Fibroblast of lung (primary cell): Measurements from ENCODE around the gene FAU. TPM values are rescaled to one million over a fixed set of nuclear protein-coding genes. Genes with fewer than 3 reads are reported as not detected.

ENCODE experiments used
- DNase-seq, 2 donors: peaks; one replicate each; pipeline versions ENCODE4 v3.0.0 to v3.0.0-alpha.2; 2010; ENCODE audit warnings: low read depth in 2 of 2
- H2AFZ ChIP-seq: 2 replicates; pipeline ENCODE4 v1.5.1; 2012; ENCODE audit warnings: low read length, control low read depth, inconsistent platforms
- H3K27ac ChIP-seq: 2 replicates; pipeline ENCODE4 v1.5.1; 2011; ENCODE audit warnings: low read length, control low read depth; ENCODE audit not compliant: insufficient read depth
- H3K27me3 ChIP-seq: 2 replicates; pipeline ENCODE4 v1.5.1; 2011; ENCODE audit warnings: mild to moderate bottlenecking, low read length; ENCODE audit not compliant: control insufficient read depth, insufficient read depth
- H3K36me3 ChIP-seq: 2 replicates; pipeline ENCODE4 v1.5.1; 2011; ENCODE audit warnings: low read length; ENCODE audit not compliant: control insufficient read depth, insufficient read depth
- H3K4me1 ChIP-seq: 2 replicates; pipeline ENCODE4 v1.5.1; 2011; ENCODE audit warnings: low read length; ENCODE audit not compliant: control insufficient read depth, insufficient read depth; ENCODE audit errors: extremely low read depth
- H3K4me2 ChIP-seq: 2 replicates; pipeline ENCODE4 v1.5.1; 2011; ENCODE audit warnings: low read length, control low read depth; ENCODE audit not compliant: insufficient read depth; ENCODE audit errors: extremely low read depth
- H3K4me3 ChIP-seq, 4 experiments: fragments of 200-600 bp in 1 of 4; sonication (generic) in 1 of 4; replicated peaks in 1 of 4; 2 replicates each; pipeline ENCODE4 v1.5.1; 2011 to 2016; ENCODE audit warnings: low read length in 4 of 4, low read depth in 3 of 4, mild to moderate bottlenecking in 3 of 4, control low read depth in 2 of 4, inconsistent platforms in 1 of 4, mixed read lengths in 1 of 4; ENCODE audit not compliant: insufficient read depth in 1 of 4; ENCODE audit errors: control extremely low read depth in 1 of 4
- H3K79me2 ChIP-seq: 2 replicates; pipeline ENCODE4 v1.5.1; 2012; ENCODE audit warnings: mild to moderate bottlenecking, low read length, inconsistent platforms; ENCODE audit not compliant: control insufficient read depth, insufficient read depth
- H3K9ac ChIP-seq: 2 replicates; pipeline ENCODE4 v1.5.1; 2011; ENCODE audit warnings: mild to moderate bottlenecking, low read length, control low read depth; ENCODE audit not compliant: insufficient read depth
- H3K9me3 ChIP-seq: 2 replicates; pipeline ENCODE4 v1.5.1; 2012; ENCODE audit warnings: low read depth, low read length; ENCODE audit not compliant: control insufficient read depth, insufficient read depth
- H4K20me1 ChIP-seq: 2 replicates; pipeline ENCODE4 v1.5.1; 2011; ENCODE audit warnings: low read length; ENCODE audit not compliant: control insufficient read depth, insufficient read depth; ENCODE audit errors: extremely low read depth
- CTCF ChIP-seq, 2 donors: IDR thresholded peaks in 1 of 2; conservative IDR thresholded peaks in 1 of 2; 1 replicate in 1 of 2; 2 replicates in 1 of 2; pipeline ENCODE4 v1.5.1; 2011 to 2012; ENCODE audit warnings: low read length in 2 of 2, control low read depth in 1 of 2, inconsistent platforms in 1 of 2, low read depth in 1 of 2, mild to moderate bottlenecking in 1 of 2
- EZH2 ChIP-seq: IDR thresholded peaks from 2 replicates; pipeline ENCODE4 v1.5.1; 2012; ENCODE audit warnings: low read length, control low read depth, mild to moderate bottlenecking; ENCODE audit errors: missing control alignments
- polyA plus RNA-seq, 2 donors: library from polyadenylated mRNA; depleted of rRNA in 1 of 2; stranded (reverse) in 1 of 2; unstranded in 1 of 2; fragments of >200 nt; gene quantifications; 2 replicates each; pipeline ENCODE4 v1.2.1, GENCODE V29; 2011 to 2012; ENCODE audit warnings: missing spikeins in 1 of 2
- total RNA-seq: library from RNA; depleted of rRNA; stranded (reverse); fragments of >200 nt; gene quantifications from 2 replicates; pipeline ENCODE4 v1.2.1, GENCODE V29; 2014

Gene FAU
- total and polyA plus RNA-seq, 2 donors (not counting 1 experiment from before 2014, with no cell fraction given) = 256 to 336 TPM

GRCh38 chr11:65148657-65149056 lies 26.7 kb upstream of the FAU start:
- Histone ChIP-seq H3K9ac (no peak overlapping the region), H3K4me3 (no peak overlapping the region), H3K4me1 (peaks cover 2% of the 10 kb centered on the region), H3K27me3 (peaks cover 2% of the 10 kb centered on the region), H3K79me2 (no peaks in the 10 kb centered on the region), H4K20me1 (no peaks in the 10 kb centered on the region), H3K36me3 (no peaks in the 10 kb centered on the region), H3K9me3 (no peaks in the 10 kb centered on the region), H3K4me2 (no peak overlapping the region), H3K27ac (no peak overlapping the region), H2AFZ (no peak overlapping the region)
- DNase-seq = no peak
- no peak for TF ChIP-seq EZH2
- no peak for TF ChIP-seq CTCF (conservative IDR thresholded peaks at IDR 0.05 in 1 of 2, IDR thresholded peaks at IDR 0.05 in 1 of 2; ENCODE audit: low read depth in 1 of 2, low read length in 2 of 2)

GRCh38 chr11:65147352-65148075 lies 25.6 kb upstream of the FAU start:
- no peaks in the 10 kb centered on the region for H3K79me2 ChIP-seq
- no peak overlapping the region for H3K9ac ChIP-seq
- TF ChIP-seq CTCF (conservative IDR thresholded peaks at IDR 0.05 in 1 of 2, IDR thresholded peaks at IDR 0.05 in 1 of 2; ENCODE audit: low read depth in 1 of 2, low read length in 2 of 2) = no peak
- no peak for TF ChIP-seq EZH2
- peaks cover 2% of the 10 kb centered on the region for H3K4me1 ChIP-seq
- no peaks in the 10 kb centered on the region for H4K20me1 ChIP-seq
- no peak overlapping the region for H2AFZ ChIP-seq
- H3K4me3 ChIP-seq = no peak overlapping the region
- DNase-seq = no peak
- H3K4me2 ChIP-seq = no peak overlapping the region
- H3K27me3 ChIP-seq = peaks cover 3% of the 10 kb centered on the region
- H3K27ac ChIP-seq = no peak overlapping the region
- no peaks in the 10 kb centered on the region for H3K36me3 ChIP-seq
- H3K9me3 ChIP-seq = no peaks in the 10 kb centered on the region

- TF ChIP-seq EZH2 (no peak), CTCF (conservative IDR thresholded peaks at IDR 0.05 in 1 of 2, IDR thresholded peaks at IDR 0.05 in 1 of 2; ENCODE audit: low read depth in 1 of 2, low read length in 2 of 2) (no peak)
- no peak overlapping the region for H3K9ac ChIP-seq
- no peak overlapping the region for H3K27ac ChIP-seq
- no peaks in the 10 kb centered on the region for H3K79me2 ChIP-seq
- H3K9me3 ChIP-seq = no peaks in the 10 kb centered on the region
- DNase-seq = no peak
- H3K4me1 ChIP-seq = no peaks in the 10 kb centered on the region
- no peak overlapping the region for H3K4me3 ChIP-seq
- H3K27me3 ChIP-seq = peaks cover 15% of the 10 kb centered on the region
- no peak overlapping the region for H3K4me2 ChIP-seq
- no peaks in the 10 kb centered on the region for H4K20me1 ChIP-seq
- no peak overlapping the region for H2AFZ ChIP-seq
- no peaks in the 10 kb centered on the region for H3K36me3 ChIP-seq
Observed at GRCh38 chr11:65141896-65142494, 20.1 kb upstream of the FAU start.
